GM21515 (cell line): ENCODE measurements around the gene SYT5.
A peak's percentile ranks its signal among the peaks of the same experiment; 100 is the strongest.
"Not testable (repeated sequence)": the region's sequence is repeated elsewhere in the genome, so short reads cannot be mapped to it uniquely, and the experiment has no call there.

Experiments used
- ATAC-seq: cut with Tn5 transposase; IDR thresholded peaks from one replicate; pipeline ENCODE4 v1.9.1; 2021; ENCODE audit not compliant: unreplicated experiment

Gene SYT5

DNA sequence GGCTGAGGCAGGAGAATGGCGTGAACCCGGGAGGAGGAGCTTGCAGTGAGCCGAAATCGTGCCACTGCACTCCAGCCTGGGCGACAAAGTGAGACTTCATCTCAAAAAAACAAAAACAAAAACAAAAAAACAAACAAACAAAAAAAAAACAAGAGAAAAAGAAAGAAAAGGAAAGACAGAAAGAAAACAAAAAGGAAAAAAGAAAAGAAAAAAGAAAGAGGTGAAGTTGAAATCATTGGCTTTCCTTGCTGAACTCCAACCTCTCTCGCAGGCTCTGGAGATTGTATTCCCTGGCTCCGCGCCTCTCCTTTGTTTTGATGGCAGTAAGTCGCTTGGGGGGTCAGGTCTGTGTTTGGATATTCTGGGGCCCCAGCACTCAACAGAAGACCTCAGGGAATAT is 7.8 kb downstream of the SYT5 start:
- ATAC-seq = not testable (repeated sequence)

DNA sequence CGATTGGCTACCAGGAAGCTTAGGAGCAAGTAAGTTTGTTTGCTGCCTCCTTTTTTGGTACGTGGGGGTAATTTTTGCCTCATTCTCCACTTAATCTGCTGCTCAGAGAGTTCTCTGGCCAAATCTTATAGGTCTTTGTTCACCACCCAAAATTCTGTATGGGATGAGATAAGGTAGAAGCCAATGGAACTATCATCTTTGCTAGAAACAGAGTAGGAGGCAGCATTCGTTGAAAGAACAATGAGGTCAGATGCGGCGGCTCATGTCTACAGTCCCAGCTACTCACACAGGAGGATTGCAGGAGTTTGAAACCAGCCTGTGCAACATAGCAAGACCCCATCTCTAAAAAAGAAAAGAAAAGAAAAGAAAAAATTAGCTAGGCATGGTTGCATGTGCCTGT is 8.6 kb downstream of the SYT5 start:
- ATAC-seq = no peak

DNA sequence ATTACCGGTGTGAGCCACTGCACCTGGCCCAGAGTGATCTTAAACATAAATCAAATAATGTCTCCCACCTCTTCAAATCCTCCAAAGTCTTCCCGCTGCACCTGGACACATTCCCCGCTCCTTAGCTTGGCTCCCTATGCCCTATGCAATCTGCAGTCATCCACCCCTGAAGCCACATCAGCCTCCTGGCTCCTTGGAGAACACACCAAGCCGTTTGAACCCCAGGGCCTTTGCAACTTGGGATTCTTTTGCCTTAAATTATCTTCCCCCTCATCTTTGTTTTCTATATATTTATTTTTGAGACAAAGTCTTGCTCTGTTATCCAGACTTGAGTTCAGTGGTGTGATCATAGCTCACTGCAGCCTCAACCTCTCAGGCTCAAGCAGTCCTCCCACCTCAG is 11.0 kb downstream of the SYT5 start:
- no peak for ATAC-seq

DNA sequence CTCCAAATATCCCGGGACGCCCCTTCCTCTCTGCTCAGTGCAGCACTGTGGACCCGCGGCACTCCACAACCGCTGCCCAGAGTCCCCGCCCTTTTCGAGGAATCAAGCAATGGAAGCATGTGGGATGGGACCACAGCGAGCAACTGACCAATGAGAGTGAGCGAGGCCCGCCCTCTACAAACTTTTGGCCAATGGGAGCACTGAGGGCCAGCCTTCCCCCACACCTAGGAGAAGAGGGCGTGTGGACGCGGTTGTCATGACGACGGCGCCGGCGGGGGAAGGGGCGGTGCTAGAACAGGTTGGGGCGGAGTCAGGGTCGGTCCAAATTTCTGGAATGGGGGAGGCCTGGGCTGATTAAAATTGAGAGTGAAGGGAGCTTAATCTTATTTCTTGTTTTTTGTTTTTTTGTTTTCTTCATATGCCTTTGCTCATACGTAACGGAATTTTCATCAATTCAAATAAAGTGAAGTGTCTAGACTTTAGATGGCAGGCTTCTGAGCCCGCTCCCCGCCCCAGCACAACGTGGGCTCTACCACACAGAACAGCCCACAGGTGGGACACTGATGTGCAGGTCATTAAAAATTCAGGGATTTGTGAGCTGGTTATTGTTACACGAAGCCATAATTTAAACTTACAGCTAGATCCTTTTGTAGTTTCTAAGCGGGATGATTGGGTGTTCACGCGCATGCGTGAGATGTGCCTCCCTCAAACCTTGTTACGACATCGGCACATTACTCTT is 13.4 kb downstream of the SYT5 start, which contains the start of gene DNAAF3:
Gene DNAAF3, minus strand, starts transcription at position 84 of the 739 bp plus-strand sequence. CDS start 200 bp downstream, outside the sequence.
- peak; percentile 83 for ATAC-seq

DNA sequence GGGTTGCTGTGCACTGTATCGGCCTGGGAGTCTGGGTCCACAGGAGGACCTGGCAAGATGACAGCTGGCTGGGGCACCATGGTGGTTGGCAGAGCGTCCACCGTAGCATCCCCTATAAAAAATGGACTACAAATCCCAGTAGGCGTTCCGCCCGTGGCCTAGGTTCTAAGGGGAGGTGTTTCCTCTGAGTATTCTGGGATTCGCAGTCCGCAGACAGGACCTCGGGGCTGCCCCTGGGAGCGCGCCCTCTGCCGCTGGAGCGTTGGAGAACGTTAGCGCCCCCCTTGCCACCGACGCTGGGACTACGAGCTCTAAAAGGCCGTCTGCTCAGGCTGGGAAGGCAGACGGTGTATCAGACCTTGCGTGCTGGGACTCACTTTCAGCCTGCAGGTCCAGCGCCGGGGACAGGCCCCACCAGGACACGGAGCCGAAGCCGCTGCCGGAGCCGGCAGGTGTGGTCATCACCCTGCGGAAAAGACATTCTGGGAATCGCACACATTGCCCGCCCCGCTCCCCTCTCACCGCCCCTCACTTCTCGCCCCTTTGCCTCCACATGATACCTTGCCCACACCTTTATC is 14.0 kb downstream of the SYT5 start:
- ATAC-seq = no peak

DNA sequence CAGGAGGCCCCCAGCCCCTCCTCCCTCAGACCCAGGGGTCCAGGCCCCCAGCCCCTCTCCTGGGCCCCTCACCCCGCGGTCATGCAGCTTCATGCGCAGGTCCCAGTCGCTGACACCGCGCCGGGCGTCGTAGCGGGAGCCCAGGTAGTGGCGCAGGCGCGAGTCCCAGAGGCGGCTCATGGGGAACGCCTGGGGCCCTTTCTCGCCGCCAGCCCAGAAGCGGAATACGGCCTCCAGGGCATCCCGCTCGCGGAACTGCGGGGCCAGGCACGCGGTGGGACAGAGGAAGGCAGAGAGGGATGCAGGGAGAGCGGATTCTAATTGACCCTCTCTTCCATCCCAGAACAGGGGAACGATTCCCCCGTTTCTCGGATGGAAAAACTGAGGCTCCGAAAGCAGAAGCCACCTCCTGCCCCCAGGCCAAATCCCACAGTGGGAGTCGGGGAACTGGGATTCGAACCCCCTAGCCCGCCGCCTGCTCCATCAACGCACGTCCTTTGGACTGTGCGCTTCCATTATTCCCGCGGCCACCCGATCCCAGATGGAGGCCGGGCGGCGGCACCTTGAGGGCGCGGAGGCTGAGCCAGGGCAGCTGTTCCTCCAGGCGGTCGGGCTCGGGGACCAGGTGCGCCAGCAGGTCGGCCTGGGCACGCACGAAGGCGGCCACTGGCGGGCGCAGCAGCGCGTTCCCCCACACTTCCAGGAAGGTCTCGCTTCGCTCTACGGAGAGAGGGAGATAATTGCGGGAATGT is 18.3 kb downstream of the SYT5 start:
- no peak for ATAC-seq

DNA sequence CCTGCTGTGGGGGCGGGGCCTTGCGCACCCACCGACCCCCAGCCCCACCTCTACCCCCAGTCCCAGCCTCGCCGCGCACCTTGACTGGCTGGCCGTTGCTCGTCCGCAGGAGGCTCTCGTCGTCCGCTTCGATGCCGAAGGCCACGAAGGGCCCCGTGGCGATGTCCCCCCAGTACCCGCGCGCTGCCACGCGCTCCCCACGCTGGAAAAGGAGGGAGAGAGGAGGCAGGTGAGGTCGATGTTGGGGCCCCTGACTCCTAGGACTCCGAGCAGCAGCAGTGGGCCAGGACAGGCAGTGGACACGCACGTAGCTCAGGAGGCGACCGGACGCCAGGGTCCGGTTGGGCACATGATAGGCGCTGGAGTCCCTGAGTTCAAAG is 19.1 kb downstream of the SYT5 start:
- ATAC-seq = no peak

DNA sequence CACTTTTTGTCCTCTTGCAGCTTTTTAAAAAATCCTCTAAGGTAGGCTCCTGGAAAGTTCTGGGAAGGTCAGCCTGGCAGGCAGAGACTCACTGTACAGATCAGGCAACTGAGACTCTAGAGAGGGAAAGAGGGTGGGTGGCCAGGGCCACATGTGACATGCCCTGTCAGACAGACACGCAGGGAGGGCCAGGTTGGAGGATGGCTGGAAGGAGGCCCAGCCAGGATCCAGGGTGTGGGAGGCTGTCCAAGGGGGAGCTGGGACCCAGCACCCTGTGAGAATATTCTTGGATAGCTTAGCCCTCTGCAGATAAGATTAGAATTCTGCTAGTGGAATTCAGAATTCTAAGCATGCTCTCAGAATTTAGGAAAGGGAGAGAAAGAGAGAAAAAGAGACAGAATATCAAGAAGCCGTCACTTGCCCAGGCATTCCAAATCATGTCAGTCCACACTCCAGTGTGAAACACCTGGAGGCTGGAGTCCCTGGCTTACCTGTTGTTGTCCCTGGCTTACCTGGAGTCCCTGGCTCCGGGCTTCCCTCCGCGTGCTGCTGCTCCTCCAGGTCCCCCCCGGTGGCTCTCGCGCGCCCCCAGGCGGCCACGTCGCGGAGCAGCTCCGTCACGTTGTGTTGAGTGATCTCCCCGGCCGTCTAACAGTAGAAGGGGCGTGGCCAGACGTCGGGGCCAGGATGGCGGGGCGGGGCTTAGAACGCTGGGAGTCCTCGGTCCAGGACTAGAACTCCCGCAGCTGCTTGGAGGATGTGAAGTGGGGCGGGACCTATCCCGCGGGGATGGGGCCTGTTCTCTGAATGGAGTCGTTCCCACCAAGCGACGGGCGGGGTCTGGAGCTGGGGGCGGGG is 19.7 kb downstream of the SYT5 start:
- peak; percentile 58 for ATAC-seq

DNA sequence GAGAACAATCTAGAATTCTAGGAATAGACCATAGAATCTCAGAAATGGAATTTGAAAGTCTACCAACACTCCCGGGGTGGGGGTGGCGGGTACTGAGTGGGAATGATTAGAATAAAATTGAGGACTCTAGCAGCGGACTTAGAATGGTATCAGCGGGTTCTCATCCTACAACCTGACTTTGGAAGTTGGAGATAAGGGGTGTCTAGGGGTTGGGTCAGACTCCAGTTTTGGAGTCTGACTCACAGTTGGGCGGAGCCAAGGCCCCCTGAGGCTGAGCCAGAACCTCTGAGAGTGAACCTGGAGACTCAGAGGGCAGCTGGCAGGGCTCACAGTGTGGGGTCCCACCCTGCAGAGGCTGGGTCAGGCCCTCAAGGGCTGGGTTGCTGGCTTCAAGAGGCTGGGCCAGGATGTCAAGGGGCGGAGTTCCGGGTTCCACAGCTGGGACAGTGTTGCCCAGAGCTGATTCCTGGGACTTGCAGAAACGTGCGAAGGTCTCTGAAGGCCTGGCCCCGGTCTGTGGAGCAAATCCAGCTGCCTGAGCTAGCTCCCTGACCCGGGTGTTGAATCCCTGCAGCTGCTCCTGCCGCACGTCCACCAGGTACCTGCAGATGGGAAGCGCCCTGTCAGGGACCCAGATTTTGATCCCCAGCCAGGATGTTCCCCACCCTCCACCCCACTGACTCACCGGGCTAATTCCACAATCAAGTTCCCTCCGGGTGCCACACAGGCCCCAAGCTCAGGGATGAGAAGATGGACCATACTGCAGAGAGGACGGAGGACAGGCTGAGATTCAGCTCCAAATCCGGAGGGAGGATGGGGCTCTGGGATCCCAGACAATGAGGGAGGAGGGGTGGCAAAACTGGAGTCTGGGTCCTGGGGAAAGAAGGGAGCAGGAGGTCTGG is 21.0 kb downstream of the SYT5 start:
- no peak for ATAC-seq

DNA sequence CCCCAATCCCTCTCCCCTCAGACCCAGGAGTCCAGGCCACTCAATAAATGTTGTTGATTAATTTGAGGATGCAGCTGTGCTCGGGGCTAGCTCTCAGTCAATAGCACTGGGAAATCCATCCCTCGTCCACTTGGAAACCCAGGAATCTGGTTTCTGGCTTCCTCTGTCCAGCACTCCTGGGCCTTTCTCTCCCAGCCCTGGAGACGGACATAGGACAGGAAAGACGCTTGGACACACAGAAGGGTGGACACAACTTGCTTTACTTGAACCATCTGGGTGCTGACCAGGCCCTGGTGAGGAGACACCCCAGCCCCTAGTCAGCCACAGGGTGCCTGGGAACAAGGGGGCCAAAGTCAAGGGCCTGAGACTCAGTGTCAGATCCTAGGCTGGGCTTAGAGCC is 21.7 kb downstream of the SYT5 start:
- ATAC-seq = no peak

DNA sequence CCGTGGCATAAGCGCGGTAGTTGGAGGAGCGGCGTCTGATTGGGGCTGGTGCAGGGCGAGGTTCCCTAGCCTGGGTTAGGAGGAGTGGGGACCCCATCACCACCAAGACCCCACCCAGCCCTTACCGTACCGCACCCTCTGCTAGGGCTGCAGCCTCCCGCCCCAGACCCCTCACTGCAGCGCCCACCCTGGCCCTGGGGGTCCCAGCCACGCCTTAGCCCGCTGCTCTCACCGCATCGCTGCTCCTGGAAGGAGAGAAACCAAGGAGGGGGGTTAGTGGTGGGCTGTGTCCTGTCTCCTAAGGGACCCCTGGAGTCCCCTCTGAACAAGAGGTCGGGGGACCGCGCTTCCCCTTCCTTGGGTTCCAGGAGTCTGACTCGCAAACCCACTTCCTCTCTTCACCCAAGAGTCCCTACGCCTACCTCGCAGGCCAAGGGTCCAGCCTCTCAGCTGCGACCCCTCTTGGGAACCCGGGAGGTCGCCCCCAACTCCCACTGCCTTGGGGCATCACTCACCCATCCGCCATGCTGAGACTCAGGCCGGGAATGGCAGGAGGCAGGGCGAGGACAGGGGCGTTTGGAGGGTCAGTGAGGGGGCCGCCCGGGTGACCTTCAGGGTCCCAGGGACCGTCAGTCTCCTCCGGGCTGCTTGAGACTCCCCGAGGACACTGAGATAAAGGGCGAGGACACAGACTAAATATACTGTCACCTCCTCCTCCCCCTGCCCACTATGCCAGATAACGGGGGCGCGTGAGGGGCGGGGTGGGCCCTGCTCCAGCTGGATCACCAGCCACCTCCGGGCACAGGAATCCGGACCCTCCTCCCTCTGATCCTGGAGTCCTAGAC is 22.8 kb downstream of the SYT5 start, which contains the start of gene TNNI3:
Gene TNNI3, minus strand, starts transcription at position 669 of the 845 bp plus-strand sequence. Its CDS starts 143 bp downstream, at position 526.
- ATAC-seq = no peak

DNA sequence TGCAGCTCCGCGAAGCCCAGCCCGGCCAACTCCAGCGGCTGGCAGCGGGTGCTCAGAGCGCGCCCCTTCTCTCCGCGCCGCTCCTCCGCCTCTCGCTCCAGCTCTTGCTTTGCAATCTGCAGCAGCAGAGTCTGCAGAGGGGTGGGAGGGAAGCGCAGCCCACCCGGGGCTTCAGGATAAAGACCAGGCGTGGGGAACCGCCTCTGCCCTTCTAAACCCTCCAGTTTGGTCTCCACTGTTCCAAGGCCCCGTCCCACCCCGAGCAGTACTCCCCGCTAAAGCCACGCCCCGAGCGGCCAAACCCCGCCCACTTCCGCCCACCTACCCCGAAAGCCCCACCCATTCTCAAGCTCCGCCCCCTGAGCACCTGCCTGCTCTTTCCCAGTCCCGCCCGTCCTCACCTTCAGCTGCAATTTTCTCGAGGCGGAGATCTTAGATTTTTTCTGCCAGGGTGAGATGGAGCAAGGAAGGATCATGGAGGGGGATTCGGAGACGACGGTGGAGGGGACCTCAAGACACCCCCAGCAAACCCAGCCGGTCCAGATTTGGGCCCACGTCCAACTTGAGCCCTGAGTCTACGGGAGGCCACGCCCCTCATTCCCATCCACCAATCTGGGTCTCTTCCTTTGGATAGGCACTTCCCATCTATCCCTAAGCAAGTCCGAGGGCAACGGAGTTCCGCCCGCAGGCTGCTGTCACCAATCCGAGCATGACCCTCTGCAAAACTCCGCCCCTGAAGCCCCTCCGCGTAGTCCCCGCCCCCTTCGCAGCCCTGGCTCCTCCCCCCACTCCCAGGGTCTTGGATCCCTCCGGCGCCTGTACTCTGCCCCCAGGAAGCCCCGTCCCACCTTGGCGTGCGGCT is 23.7 kb downstream of the SYT5 start:
- no peak for ATAC-seq

DNA sequence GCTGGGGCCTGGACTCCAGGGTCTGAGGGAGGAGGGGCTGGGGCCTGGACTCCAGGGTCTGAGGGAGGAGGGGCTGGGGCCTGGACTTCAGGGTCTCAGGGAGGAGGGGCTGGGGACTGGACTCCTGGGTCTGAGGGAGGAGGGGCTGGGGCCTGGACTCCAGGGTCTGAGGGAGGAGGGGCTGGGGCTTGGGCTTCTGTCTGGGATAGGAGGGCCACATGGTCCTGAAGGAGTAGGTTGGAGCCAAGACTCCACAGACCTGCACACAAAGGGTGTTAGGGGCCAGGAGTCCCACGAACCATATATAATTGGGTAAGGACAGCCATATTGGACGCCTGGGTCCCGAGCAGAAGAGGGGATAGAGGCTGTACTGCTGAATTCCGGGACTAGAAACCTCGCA is 24.3 kb downstream of the SYT5 start:
- ATAC-seq = not testable (repeated sequence)

DNA sequence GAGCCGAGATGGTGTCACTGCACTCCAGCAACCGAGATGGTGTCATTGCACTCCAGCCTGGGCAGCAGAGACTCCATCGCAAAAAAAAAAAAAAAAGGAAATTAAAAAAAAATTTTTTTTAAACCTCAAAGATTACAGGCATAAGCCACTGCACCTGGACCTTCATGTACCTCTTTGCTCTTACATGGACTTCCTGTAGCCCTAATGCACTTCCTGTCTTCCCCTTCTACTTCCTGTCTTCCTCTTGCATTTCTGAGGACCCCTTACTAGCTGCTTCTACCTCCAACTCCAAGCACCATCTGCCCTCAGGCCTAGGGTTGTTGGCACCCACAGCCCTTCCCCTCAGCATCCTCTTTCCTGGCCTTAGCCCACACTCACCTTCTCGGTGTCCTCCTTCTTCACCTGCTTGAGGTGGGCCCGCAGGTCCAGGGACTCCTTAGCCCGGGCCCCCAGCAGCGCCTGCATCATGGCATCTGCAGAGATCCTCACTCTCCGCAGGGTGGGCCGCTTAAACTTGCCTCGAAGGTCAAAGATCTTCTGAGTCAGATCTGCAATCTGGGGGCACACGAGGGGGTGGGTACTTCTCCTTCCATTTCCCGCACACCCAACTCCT is 26.3 kb downstream of the SYT5 start:
- no peak for ATAC-seq

DNA sequence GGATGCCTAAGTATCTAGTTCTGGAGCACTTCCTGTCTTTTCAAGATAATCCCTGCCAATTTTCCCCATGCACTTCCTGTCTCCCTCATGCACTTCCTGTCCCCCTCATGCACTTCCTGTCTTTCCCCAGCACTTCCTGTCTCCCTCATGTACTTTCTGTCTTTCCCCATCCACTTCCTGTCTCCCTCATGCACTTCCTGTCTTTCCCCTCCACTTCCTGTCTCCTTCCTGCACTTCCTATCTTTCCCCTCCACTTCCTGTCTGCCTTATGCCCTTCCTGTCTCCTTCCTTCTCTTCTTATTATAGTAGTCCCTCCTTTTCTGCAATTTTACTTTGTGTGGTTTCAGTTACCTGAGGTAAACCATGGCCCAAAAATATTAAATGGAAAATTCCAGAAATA is 28.1 kb downstream of the SYT5 start:
- ATAC-seq = no peak

DNA sequence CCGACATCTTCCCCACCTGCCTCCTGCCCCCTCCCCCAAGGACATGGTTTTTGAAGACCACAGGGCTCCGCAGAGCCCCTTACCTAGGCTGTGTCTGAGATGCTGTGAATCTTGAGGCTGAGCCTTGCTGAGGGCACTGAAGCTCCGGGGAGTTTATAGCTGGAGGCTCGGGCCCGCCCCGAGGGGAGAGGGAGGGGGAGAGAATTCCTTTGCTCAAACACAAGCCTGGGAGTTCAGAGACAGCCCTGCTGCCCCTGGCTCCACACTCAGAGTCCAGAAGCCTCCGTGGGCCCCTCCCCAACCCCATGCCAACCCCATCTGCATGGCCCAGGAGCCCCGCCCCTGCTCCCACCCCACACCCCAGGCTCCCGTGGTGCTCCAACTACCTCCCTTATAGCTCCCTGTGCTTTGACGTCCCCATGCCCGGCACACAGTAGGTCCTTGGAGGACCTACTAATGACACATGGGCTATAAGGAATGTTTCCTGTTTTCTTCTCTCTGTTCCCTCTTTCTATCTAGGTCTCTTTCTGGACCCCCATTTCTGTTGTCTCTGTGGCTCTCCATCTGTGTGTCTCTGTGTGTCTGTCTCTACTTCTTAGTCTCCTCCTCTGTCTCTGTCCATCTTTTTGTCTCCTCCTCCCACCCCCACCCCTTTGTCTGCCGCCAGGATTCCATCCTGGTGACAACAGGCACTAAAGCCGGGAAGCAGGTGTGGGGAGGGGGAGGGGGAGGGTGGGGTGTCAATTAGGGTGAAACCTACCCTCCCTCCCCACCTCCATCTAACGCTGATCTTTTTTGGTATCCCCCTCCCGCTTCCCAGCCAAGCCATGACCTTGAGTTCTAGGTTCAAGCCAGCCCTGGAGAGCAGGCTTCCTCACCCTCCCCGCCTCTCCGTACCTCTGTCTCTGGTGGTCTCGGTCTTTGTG is 30.7 kb downstream of the SYT5 start, which contains the start of gene TNNT1:
Gene TNNT1, minus strand, starts transcription at position 129 of the 926 bp plus-strand sequence. CDS start 2,049 bp downstream, outside the sequence.
- ATAC-seq = no peak
